ENCODE data around the gene KDM2B.

DNA sequence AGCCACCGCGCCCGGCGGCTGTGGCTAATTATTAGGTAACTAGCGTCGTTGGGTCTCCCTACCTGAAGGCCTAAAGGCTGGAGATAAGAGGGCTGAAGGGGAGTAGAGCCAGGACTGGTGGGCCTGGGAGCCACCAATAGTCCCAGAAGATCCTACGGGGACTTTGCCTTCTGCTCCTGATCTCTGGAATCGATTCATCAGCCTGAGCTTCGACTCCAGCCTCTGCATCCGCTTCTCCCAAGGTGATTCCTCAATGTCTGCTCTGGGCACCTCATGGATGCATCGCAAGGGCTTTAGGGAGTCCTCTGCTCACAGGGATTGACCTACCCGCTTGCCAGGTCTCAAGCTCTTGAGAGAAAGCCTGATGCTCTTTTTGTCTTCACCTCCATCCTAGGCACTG lies 14.7 kb upstream of the KDM2B start:
- TF ChIP-seq KDM1A (IDR thresholded peaks at IDR 0.05; ENCODE audit: borderline replicate concordance, low read length) (no peak), CBX5 (IDR thresholded peaks at IDR 0.05; ENCODE audit: low read depth, low read length) (no peak), HDAC6 (IDR thresholded peaks at IDR 0.05; ENCODE audit: low read depth, low read length) (no peak), RAD21 (IDR thresholded peaks at IDR 0.05 in 1 of 2, conservative IDR thresholded peaks at IDR 0.05 in 1 of 2; ENCODE audit: low read depth in 2 of 2, low read length in 2 of 2) (no peak)
- TF ChIP-seq, protein P1, sequence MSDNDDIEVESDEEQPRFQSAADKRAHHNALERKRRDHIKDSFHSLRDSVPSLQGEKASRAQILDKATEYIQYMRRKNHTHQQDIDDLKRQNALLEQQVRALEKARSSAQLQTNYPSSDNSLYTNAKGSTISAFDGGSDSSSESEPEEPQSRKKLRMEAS (IDR thresholded peaks at IDR 0.05), result no peak
